ENCODE measurements around the gene TMUB1. TPM values are rescaled to one million over a fixed set of nuclear protein-coding genes. Genes with fewer than 3 reads are reported as not detected.
A peak's percentile ranks its signal among the peaks of the same experiment; 100 is the strongest.

Gene TMUB1
- total and polyA plus RNA-seq, 4 experiments from 2014 or later = 42.6 to 66.7 (median 48.8) TPM

GRCh38 chr7:151035026-151035717, 48.1 kb downstream of the TMUB1 start:
- H3K36me3 ChIP-seq (ENCODE audit: insufficient read depth, low read length) = peaks cover 38% of the 10 kb centered on the region
- H3K27me3 ChIP-seq (ENCODE audit: insufficient read depth, low read length) = no peaks in the 10 kb centered on the region

GRCh38 chr7:151034312-151035025, 48.8 kb downstream of the TMUB1 start:
- ChIA-PET CTCF (ENCODE audit: partially characterized antibody) (no interaction called here), POLR2A (ENCODE audit: partially characterized antibody) (interaction anchor here (0.8 to 1.1 kb wide), 2 partner anchors 16 to 21 kb away, joined by 3 read pairs; no protein-coding TSS in a partner anchor)
- H3K4me3 Mint-ChIP-seq = no peak overlapping the region
- H3K4me1 Mint-ChIP-seq = peaks cover 2 to 15% (median 10%) of the 10 kb centered on the region in 4 donors
- H3K36me3 Mint-ChIP-seq = peaks cover 12 to 28% of the 10 kb centered on the region in 2 donors
- no peak for DNase-seq
- no peaks in the 10 kb centered on the region for H3K27me3 ChIP-seq (ENCODE audit: insufficient read depth, low read length)
- no peak overlapping the region for H3K27ac Mint-ChIP-seq
- peaks cover 38% of the 10 kb centered on the region for H3K36me3 ChIP-seq (ENCODE audit: insufficient read depth, low read length)
- no peaks in the 10 kb centered on the region for H3K9me3 ChIP-seq (ENCODE audit: control insufficient read depth in 1 of 2, low read length in 2 of 2)
- H3K27me3 Mint-ChIP-seq = no peaks in the 10 kb centered on the region
- H3K9me3 Mint-ChIP-seq = no peaks in the 10 kb centered on the region
- H3K27ac ChIP-seq (ENCODE audit: low read depth, low read length) = no peak overlapping the region
- intact Hi-C loops (cut with micrococcal nuclease) = no loop called here
- H3K4me3 ChIP-seq (ENCODE audit: low read length in 2 of 2) = no peak overlapping the region
- H3K4me1 ChIP-seq (ENCODE audit: insufficient read depth, low read length) = peaks cover 15% of the 10 kb centered on the region

More at GRCh38 chr7:151035026-151035717, 48.1 kb downstream of the TMUB1 start:
- no peak for DNase-seq
- Histone ChIP-seq H3K4me1 (ENCODE audit: insufficient read depth, low read length) (peaks cover 13% of the 10 kb centered on the region), H3K4me3 (ENCODE audit: low read length in 2 of 2) (no peak overlapping the region), H3K27ac (ENCODE audit: low read depth, low read length) (no peak overlapping the region), H3K9me3 (ENCODE audit: control insufficient read depth in 1 of 2, low read length in 2 of 2) (no peaks in the 10 kb centered on the region)
- no peaks in the 10 kb centered on the region for H3K27me3 Mint-ChIP-seq
- H3K36me3 Mint-ChIP-seq = peaks cover 12 to 28% of the 10 kb centered on the region in 2 donors
- H3K4me3 Mint-ChIP-seq = no peak overlapping the region
- no peak overlapping the region for H3K27ac Mint-ChIP-seq
- POLR2A ChIA-PET (ENCODE audit: partially characterized antibody) = interaction anchor here (0.8 to 1.0 kb wide), 2 partner anchors 17 to 159 kb away, joined by 3 read pairs; no protein-coding TSS in a partner anchor
- H3K4me1 Mint-ChIP-seq = peaks cover 2 to 16% (median 12%) of the 10 kb centered on the region in 4 donors
- peaks cover 0 to 2% (median 0%) of the 10 kb centered on the region in 8 donors for H3K9me3 Mint-ChIP-seq
- intact Hi-C loops (cut with micrococcal nuclease) = no loop called here
- CTCF ChIA-PET (ENCODE audit: partially characterized antibody) = no interaction called here

- Mint-ChIP-seq H3K4me3 (no peak overlapping the region), H3K4me1 (peaks cover 4 to 15% (median 10%) of the 10 kb centered on the region in 4 donors), H3K36me3 (peaks cover 12 to 26% of the 10 kb centered on the region in 2 donors), H3K9me3 (no peaks in the 10 kb centered on the region), H3K27ac (no peak overlapping the region), H3K27me3 (no peaks in the 10 kb centered on the region)
- Histone ChIP-seq H3K27me3 (ENCODE audit: insufficient read depth, low read length) (no peaks in the 10 kb centered on the region), H3K36me3 (ENCODE audit: insufficient read depth, low read length) (peaks cover 38% of the 10 kb centered on the region), H3K9me3 (ENCODE audit: control insufficient read depth in 1 of 2, low read length in 2 of 2) (no peaks in the 10 kb centered on the region), H3K27ac (ENCODE audit: low read depth, low read length) (no peak overlapping the region), H3K4me1 (ENCODE audit: insufficient read depth, low read length) (peaks cover 15% of the 10 kb centered on the region), H3K4me3 (ENCODE audit: low read length in 2 of 2) (no peak overlapping the region)
- intact Hi-C loops (cut with micrococcal nuclease) = no loop called here
- no peak for DNase-seq
- ChIA-PET POLR2A (ENCODE audit: partially characterized antibody) (interaction anchor here (1.1 to 1.2 kb wide), 2 partner anchors 20 to 25 kb away, joined by 3 read pairs; no protein-coding TSS in a partner anchor), CTCF (ENCODE audit: partially characterized antibody) (interaction anchor here (3.2 kb wide), 1 partner anchor 15 kb away, joined by 14 read pairs; no protein-coding TSS in a partner anchor)
These were observed 49.4 kb downstream of the TMUB1 start for GRCh38 chr7:151033864-151034249.

GRCh38 chr7:151032936-151033863, 50.1 kb downstream of the TMUB1 start:
- Histone ChIP-seq H3K9me3 (ENCODE audit: control insufficient read depth in 1 of 2, low read length in 2 of 2) (no peaks in the 10 kb centered on the region), H3K27me3 (ENCODE audit: insufficient read depth, low read length) (no peaks in the 10 kb centered on the region), H3K4me1 (ENCODE audit: insufficient read depth, low read length) (peaks cover 14% of the 10 kb centered on the region), H3K27ac (ENCODE audit: low read depth, low read length) (no peak overlapping the region), H3K36me3 (ENCODE audit: insufficient read depth, low read length) (peaks cover 38% of the 10 kb centered on the region), H3K4me3 (ENCODE audit: low read length in 2 of 2) (no peak overlapping the region)
- Mint-ChIP-seq H3K9me3 (no peaks in the 10 kb centered on the region), H3K27ac (peak overlapping the region in 1 of 7 donors; percentile 18), H3K4me1 (peaks cover 7 to 19% (median 14%) of the 10 kb centered on the region in 4 donors), H3K36me3 (peaks cover 12 to 32% of the 10 kb centered on the region in 2 donors), H3K4me3 (peak overlapping the region in 1 of 8 donors; percentile 48), H3K27me3 (no peaks in the 10 kb centered on the region)
- ChIA-PET CTCF (ENCODE audit: partially characterized antibody) (interaction anchor here (3.2 kb wide), 1 partner anchor 15 kb away, joined by 14 read pairs; no protein-coding TSS in a partner anchor), POLR2A (ENCODE audit: partially characterized antibody) (interaction anchor here (1.1 to 1.2 kb wide), 2 partner anchors 19 to 25 kb away, joined by 3 read pairs; no protein-coding TSS in a partner anchor)
- intact Hi-C loops (cut with micrococcal nuclease) = no loop called here
- no peak for DNase-seq

Other genes starting within 250 kb of the TMUB1 start
- not detected for gene AOC1, start 231.0 kb downstream of the TMUB1 start, total RNA-seq
- not detected for gene AOC1, start 231.0 kb downstream of the TMUB1 start, polyA plus RNA-seq
- 1 to 10 TPM; 2.3 to 2.6 TPM for gene KCNH2, start 105.2 kb downstream of the TMUB1 start, total RNA-seq
- 1 to 10 TPM; 1.8 to 2.4 TPM for gene KCNH2, start 105.2 kb downstream of the TMUB1 start, polyA plus RNA-seq
- 1 to 10 TPM; 4.0 to 4.6 TPM for gene NOS3, start 92.5 kb downstream of the TMUB1 start, total RNA-seq
- gene NOS3, start 92.5 kb downstream of the TMUB1 start, polyA plus RNA-seq = 10 to 100 TPM in 1 of 2 donors, 1 to 10 TPM in 1; 6.6 to 14.9 TPM
- gene ATG9B, start 59.0 kb downstream of the TMUB1 start, total RNA-seq = 10 to 100 TPM; 29.3 to 29.9 TPM
- 10 to 100 TPM; 16.9 to 36.6 TPM for gene ATG9B, start 59.0 kb downstream of the TMUB1 start, polyA plus RNA-seq
- gene ABCB8, start 55.0 kb downstream of the TMUB1 start, total RNA-seq = 10 to 100 TPM; 71.2 to 75.8 TPM
- 10 to 100 TPM; 17.8 to 22.8 TPM for gene ABCB8, start 55.0 kb downstream of the TMUB1 start, polyA plus RNA-seq
- 10 to 100 TPM; 10.6 to 11.6 TPM for gene ASIC3, start 35.0 kb downstream of the TMUB1 start, total RNA-seq
- not detected for gene ASIC3, start 35.0 kb downstream of the TMUB1 start, polyA plus RNA-seq
- gene CDK5, start 25.6 kb downstream of the TMUB1 start, total RNA-seq = 1 to 10 TPM; 6.3 to 7.5 TPM
- gene CDK5, start 25.6 kb downstream of the TMUB1 start, polyA plus RNA-seq = 10 to 100 TPM; 10.8 to 15.2 TPM
- gene SLC4A2, start 23.9 kb downstream of the TMUB1 start, total RNA-seq = 10 to 100 TPM; 82.7 to 84.7 TPM
- gene SLC4A2, start 23.9 kb downstream of the TMUB1 start, polyA plus RNA-seq = 10 to 100 TPM; 12.8 to 24.3 TPM
- 100 to 1,000 TPM; 123 to 126 TPM for gene FASTK, start 2.7 kb downstream of the TMUB1 start, total RNA-seq
- gene FASTK, start 2.7 kb downstream of the TMUB1 start, polyA plus RNA-seq = 10 to 100 TPM; 51.2 to 62.2 TPM
- gene AGAP3, start 3.0 kb upstream of the TMUB1 start, total RNA-seq = 10 to 100 TPM; 52.9 to 65.8 TPM
- 1 to 10 TPM; 3.0 to 9.5 TPM for gene AGAP3, start 3.0 kb upstream of the TMUB1 start, polyA plus RNA-seq
- not detected for gene GBX1, start 84.2 kb upstream of the TMUB1 start, total RNA-seq
- gene GBX1, start 84.2 kb upstream of the TMUB1 start, polyA plus RNA-seq = not detected
- not detected for gene ASB10, start 103.8 kb upstream of the TMUB1 start, total RNA-seq
- not detected for gene ASB10, start 103.8 kb upstream of the TMUB1 start, polyA plus RNA-seq
- gene H2BK1, start 127.0 kb upstream of the TMUB1 start, total RNA-seq = 1 to 10 TPM; 4.9 to 6.9 TPM
- not detected for gene H2BK1, start 127.0 kb upstream of the TMUB1 start, polyA plus RNA-seq
- gene ABCF2, start 143.7 kb upstream of the TMUB1 start, total RNA-seq = 10 to 100 TPM; 31.4 to 35.7 TPM
- 10 to 100 TPM; 33.0 to 37.3 TPM for gene ABCF2, start 143.7 kb upstream of the TMUB1 start, polyA plus RNA-seq
- gene CHPF2, start 149.0 kb upstream of the TMUB1 start, total RNA-seq = 10 to 100 TPM; 52.2 to 52.3 TPM
- gene CHPF2, start 149.0 kb upstream of the TMUB1 start, polyA plus RNA-seq = 10 to 100 TPM; 25.3 to 28.6 TPM
- gene SMARCD3, start 165.2 kb upstream of the TMUB1 start, total RNA-seq = 1 to 10 TPM; 4.0 to 5.2 TPM
- 1 to 10 TPM; 4.6 TPM for gene SMARCD3, start 165.2 kb upstream of the TMUB1 start, polyA plus RNA-seq

Measured in CD4-positive, alpha-beta memory T cell (primary cell).